A549 (cell line): ENCODE results near the gene STAB2.

Source experiments
- CEBPB ChIP-seq, 2 experiments: fragments of >200 bp in 1 of 2; sonication (Bioruptor Twin) in 1 of 2; formaldehyde crosslinking in 1 of 2; IDR thresholded peaks; 2 replicates each; pipeline ENCODE4 v1.6.1; 2012 to 2016
- CTCF ChIP-seq: fragments of >200 bp; sonication (Bioruptor Twin); formaldehyde crosslinking; IDR thresholded peaks from 3 replicates; pipeline ENCODE4 v1.5.1; 2016
- HOXB5 ChIP-seq: fragments of 250-450 bp; sonication (Bioruptor Pico); IDR thresholded peaks from 2 replicates; pipeline ENCODE4 v1.5.0; 2020; ENCODE audit warnings: mild to moderate bottlenecking, moderate library complexity
- JUN ChIP-seq, 2 experiments: fragments of >200 bp; sonication (Bioruptor Twin); formaldehyde crosslinking; IDR thresholded peaks; 2 replicates in 1 of 2; 3 replicates in 1 of 2; pipeline ENCODE4 v1.6.1; 2016 to 2017
- MAFK ChIP-seq: fragments of 450-650 bp; IDR thresholded peaks from 2 replicates; pipeline ENCODE4 v1.6.1; 2014; ENCODE audit not compliant: partially characterized antibody
- MYC ChIP-seq: IDR thresholded peaks from 2 replicates; pipeline ENCODE4 v1.6.1; 2012; ENCODE audit warnings: mild to moderate bottlenecking, inconsistent platforms, low read length, improper control_type of control experiment, borderline replicate concordance
- NPAS2 ChIP-seq: fragments of 250-450 bp; sonication (Bioruptor Pico); IDR thresholded peaks from 2 replicates; pipeline ENCODE4 v1.8.0; 2022; ENCODE audit warnings: mild to moderate bottlenecking, moderate library complexity, borderline replicate concordance
- NR3C1 ChIP-seq: fragments of >200 bp; sonication (Bioruptor Twin); formaldehyde crosslinking; IDR thresholded peaks from 3 replicates; pipeline ENCODE4 v1.6.1; 2017
- POLR2A ChIP-seq: IDR thresholded peaks from 2 replicates; pipeline ENCODE4 v1.6.1; 2012; ENCODE audit warnings: mild to moderate bottlenecking, low read length
- RAD21 ChIP-seq, 2 experiments: fragments of >200 bp in 1 of 2; sonication (Bioruptor Twin) in 1 of 2; formaldehyde crosslinking in 1 of 2; IDR thresholded peaks in 1 of 2; conservative IDR thresholded peaks in 1 of 2; 2 replicates in 1 of 2; 3 replicates in 1 of 2; pipeline ENCODE4 v1.6.1; 2012 to 2018; ENCODE audit warnings: inconsistent platforms in 1 of 2
- REST ChIP-seq: fragments of 200-600 bp; sonication (generic); IDR thresholded peaks from 2 replicates; pipeline ENCODE4 v1.6.1; 2016; ENCODE audit warnings: antibody characterized with exemption, mild to moderate bottlenecking, moderate library complexity
- USF2 ChIP-seq: fragments of 450-650 bp; IDR thresholded peaks from 2 replicates; pipeline ENCODE4 v1.6.1; 2014; ENCODE audit warnings: antibody characterized with exemption

- no peak for TF ChIP-seq CEBPB (IDR thresholded peaks at IDR 0.05)
- no peak for TF ChIP-seq JUN (IDR thresholded peaks at IDR 0.05)
- TF ChIP-seq CTCF: no peak
- TF ChIP-seq RAD21 (conservative IDR thresholded peaks at IDR 0.05 in 1 of 2, IDR thresholded peaks at IDR 0.05 in 1 of 2): no peak
- no peak for TF ChIP-seq NR3C1
- TF ChIP-seq MYC: no peak
- TF ChIP-seq POLR2A: no peak
- TF ChIP-seq NPAS2 (CRISPR knock-in tag): no peak
- no peak for TF ChIP-seq HOXB5 (CRISPR knock-in tag)
- TF ChIP-seq REST: no peak
- no peak for TF ChIP-seq USF2
- no peak for TF ChIP-seq MAFK
Measured at GRCh38 chr12:103762473-103762872, 175.4 kb downstream of the STAB2 start.
